Measurements from ENCODE around the gene BRCC3. TPM values are rescaled to one million over a fixed set of nuclear protein-coding genes. Genes with fewer than 3 reads are reported as not detected.

The BRCC3 gene
- total RNA-seq, 3 donors from 2014 or later = 28.5 to 35.7 (median 32.0) TPM

- no peak for ATAC-seq
- no peak overlapping the region for H3K4me3 ChIP-seq
- DNase-seq = no peak
- TF ChIP-seq, protein P1, sequence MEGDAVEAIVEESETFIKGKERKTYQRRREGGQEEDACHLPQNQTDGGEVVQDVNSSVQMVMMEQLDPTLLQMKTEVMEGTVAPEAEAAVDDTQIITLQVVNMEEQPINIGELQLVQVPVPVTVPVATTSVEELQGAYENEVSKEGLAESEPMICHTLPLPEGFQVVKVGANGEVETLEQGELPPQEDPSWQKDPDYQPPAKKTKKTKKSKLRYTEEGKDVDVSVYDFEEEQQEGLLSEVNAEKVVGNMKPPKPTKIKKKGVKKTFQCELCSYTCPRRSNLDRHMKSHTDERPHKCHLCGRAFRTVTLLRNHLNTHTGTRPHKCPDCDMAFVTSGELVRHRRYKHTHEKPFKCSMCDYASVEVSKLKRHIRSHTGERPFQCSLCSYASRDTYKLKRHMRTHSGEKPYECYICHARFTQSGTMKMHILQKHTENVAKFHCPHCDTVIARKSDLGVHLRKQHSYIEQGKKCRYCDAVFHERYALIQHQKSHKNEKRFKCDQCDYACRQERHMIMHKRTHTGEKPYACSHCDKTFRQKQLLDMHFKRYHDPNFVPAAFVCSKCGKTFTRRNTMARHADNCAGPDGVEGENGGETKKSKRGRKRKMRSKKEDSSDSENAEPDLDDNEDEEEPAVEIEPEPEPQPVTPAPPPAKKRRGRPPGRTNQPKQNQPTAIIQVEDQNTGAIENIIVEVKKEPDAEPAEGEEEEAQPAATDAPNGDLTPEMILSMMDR (IDR thresholded peaks at IDR 0.05) = no peak
- no peaks in the 10 kb centered on the region for H3K4me1 ChIP-seq (ENCODE audit: low read depth)
- no peaks in the 10 kb centered on the region for H3K36me3 ChIP-seq (ENCODE audit: low read depth)
- H3K9me3 ChIP-seq = no peaks in the 10 kb centered on the region
- intact Hi-C loops (cut with DNase I, micrococcal nuclease) = no loop called here
Measured at GRCh38 chrX:155053656-155054055, 17.7 kb upstream of the BRCC3 start.

- Histone ChIP-seq H3K4me3 (no peak overlapping the region), H3K9me3 (no peaks in the 10 kb centered on the region), H3K36me3 (ENCODE audit: low read depth) (no peaks in the 10 kb centered on the region), H3K4me1 (ENCODE audit: low read depth) (no peaks in the 10 kb centered on the region)
- TF ChIP-seq, protein P1 (IDR thresholded peaks at IDR 0.05) = no peak
- ATAC-seq (no peak), DNase-seq (no peak)
- intact Hi-C loops (cut with DNase I, micrococcal nuclease) = no loop called here
Measured at GRCh38 chrX:155054255-155054654, 17.1 kb upstream of the BRCC3 start.

DNA sequence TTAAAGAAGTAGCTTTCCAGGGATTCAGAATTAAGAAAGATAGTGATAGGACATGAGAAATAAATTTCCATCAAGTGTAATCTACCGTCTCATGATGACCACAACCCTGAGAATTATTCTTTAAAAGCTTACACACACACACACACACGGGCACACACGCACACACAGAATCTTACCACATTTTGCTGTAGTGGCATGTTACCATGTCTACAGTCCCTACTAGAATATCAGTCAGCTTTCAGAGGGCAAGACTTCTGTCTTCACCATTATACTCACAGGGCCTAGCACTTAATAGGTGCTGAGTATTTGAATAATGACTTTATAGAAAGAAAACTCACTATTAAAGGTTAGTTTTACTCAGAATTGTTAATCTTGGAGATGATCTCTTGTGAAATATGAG is 15.8 kb upstream of the BRCC3 start:
- DNase-seq = no peak
- no peak for ATAC-seq
- Histone ChIP-seq H3K36me3 (ENCODE audit: low read depth) (no peaks in the 10 kb centered on the region), H3K4me1 (ENCODE audit: low read depth) (no peaks in the 10 kb centered on the region), H3K4me3 (no peak overlapping the region), H3K9me3 (no peaks in the 10 kb centered on the region)
- intact Hi-C loops (cut with DNase I, micrococcal nuclease) = no loop called here
- TF ChIP-seq, protein P1 (IDR thresholded peaks at IDR 0.05) = no peak

DNA sequence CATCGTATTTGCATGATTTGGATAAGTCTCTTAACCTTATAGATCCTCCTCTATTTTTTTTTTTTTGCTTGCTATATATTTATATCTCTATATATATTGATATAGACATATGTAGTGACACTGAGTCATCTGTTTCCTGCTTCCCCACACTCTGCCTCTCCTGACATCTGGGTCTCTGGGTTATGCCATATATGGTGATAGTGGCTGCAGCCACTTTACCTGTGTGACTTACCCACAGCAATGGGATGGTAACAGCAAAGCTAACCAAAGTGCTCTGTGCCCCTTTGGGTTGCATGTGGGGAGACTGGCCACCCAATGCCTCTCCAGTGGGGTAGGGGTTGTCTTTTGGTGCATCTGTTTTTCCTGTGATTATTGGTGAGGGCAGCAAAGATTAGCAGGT is 14.8 kb upstream of the BRCC3 start:
- Histone ChIP-seq H3K36me3 (ENCODE audit: low read depth) (no peaks in the 10 kb centered on the region), H3K9me3 (no peaks in the 10 kb centered on the region), H3K4me1 (ENCODE audit: low read depth) (no peaks in the 10 kb centered on the region), H3K4me3 (no peak overlapping the region)
- ATAC-seq (no peak), DNase-seq (no peak)
- TF ChIP-seq, protein P1 (IDR thresholded peaks at IDR 0.05) = no peak
- intact Hi-C loops (cut with DNase I, micrococcal nuclease) = no loop called here

DNA sequence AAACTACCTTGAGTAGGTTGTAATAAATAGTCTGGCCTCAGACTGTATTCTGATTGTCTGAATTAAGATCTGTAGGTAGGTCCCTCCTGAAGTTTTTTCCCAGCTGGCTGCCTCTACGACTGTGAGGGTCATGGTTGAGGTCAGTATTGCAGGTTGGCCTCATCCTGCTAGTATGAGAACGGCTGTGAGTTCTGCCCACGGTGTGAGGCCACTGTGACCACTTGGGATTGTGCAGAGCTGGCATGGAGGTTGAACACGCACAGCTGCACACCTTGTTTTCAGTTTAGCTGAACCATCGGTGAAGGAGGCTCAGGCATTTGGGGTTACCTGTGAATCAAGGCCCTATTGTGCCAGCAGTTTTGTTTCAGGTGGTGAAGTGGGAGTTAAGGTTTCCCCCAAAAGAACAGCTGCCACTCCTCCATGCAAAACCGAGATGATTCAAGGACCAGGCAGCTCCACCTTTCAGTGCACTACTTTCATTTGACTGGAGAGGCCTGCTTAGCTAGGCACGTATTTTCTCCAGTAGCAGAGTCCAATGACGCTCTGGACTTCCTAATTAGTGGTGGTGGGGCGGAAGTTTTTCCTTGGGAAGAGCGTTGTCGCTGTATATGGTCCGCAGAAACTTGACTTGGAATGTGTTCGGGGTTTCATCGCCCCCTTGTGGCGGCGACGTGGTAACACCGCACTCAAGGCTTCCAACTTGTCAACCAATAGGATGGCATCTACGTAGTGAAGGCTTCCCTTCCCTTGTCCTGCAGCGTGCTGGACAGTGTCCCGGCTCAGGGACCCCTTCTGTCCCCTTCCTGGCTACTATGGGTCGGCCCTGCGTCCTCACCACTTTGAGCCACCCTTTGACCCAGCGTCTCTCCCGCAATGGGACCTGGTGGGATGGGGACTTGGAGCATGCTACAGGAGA is 14.2 kb upstream of the BRCC3 start:
- intact Hi-C loops (cut with DNase I, micrococcal nuclease) = no loop called here
- H3K9me3 ChIP-seq = no peaks in the 10 kb centered on the region

More for the DNA sequence above, 14.2 kb upstream of the BRCC3 start:
- DNase-seq (peak; percentile 60 to 76 (median 72)), ATAC-seq (peak; percentile 96)
- Histone ChIP-seq H3K4me1 (ENCODE audit: low read depth) (no peaks in the 10 kb centered on the region), H3K36me3 (ENCODE audit: low read depth) (no peaks in the 10 kb centered on the region), H3K4me3 (no peak overlapping the region)
- TF ChIP-seq, protein P1 (IDR thresholded peaks at IDR 0.05) = peak; percentile 28

Data from mucosa of descending colon (tissue), 3 donors.